HFFc6 (cell line): ENCODE measurements around the gene FTCDNL1. TPM values are rescaled to one million over a fixed set of nuclear protein-coding genes. Genes with fewer than 3 reads are reported as not detected.

Experiments
- DNase-seq: peaks from one replicate; pipeline ENCODE4 v3.0.0-alpha.2; 2018
- H3K27ac Mint-ChIP-seq: 2 replicates; pipeline ENCODE4 v1.8.0; 2020; ENCODE audit warnings: mild to moderate bottlenecking, mixed read lengths
- H3K27me3 Mint-ChIP-seq: 2 replicates; pipeline ENCODE4 v1.8.0; 2021; ENCODE audit warnings: mild to moderate bottlenecking, moderate library complexity, mixed read lengths; ENCODE audit not compliant: insufficient read depth
- H3K36me3 Mint-ChIP-seq: 2 replicates; pipeline ENCODE4 v1.8.0; 2021; ENCODE audit warnings: low read depth, mixed read lengths
- H3K4me1 Mint-ChIP-seq: 2 replicates; pipeline ENCODE4 v1.8.0; 2020; ENCODE audit warnings: low read depth, mixed read lengths
- H3K4me3 Mint-ChIP-seq: 2 replicates; pipeline ENCODE4 v1.8.0; 2020; ENCODE audit warnings: mild to moderate bottlenecking, moderate library complexity, mixed read lengths
- H3K9me3 Mint-ChIP-seq: 2 replicates; pipeline ENCODE4 v1.8.0; 2020; ENCODE audit warnings: mild to moderate bottlenecking, mixed read lengths
- CTCF ChIP-seq: fragments of 200-600 bp; sonication (generic); IDR thresholded peaks from 2 replicates; pipeline ENCODE4 v1.5.0; 2021; ENCODE audit warnings: antibody characterized with exemption, mild to moderate bottlenecking
- total RNA-seq, 6 experiments: library from RNA; stranded (reverse); fragmentation: NEBNext Ultra II Directional; extraction: Animal tissue kit (Norgen Biotek cat#: 25700); gene quantifications; 2 replicates in 1 of 6; 3 replicates in 5 of 6; pipeline ENCODE4 v1.2.3, GENCODE V29; 2021

The FTCDNL1 gene
- total RNA-seq, 6 experiments from 2014 or later: 0.43 to 0.80 (median 0.64) TPM

GRCh38 chr2:199806179-199806578 is 44.8 kb downstream of the FTCDNL1 start:
- no peaks in the 10 kb centered on the region for H3K36me3 Mint-ChIP-seq
- DNase-seq: no peak
- H3K4me3 Mint-ChIP-seq: no peak overlapping the region
- TF ChIP-seq CTCF: no peak
- H3K9me3 Mint-ChIP-seq: peaks cover 3% of the 10 kb centered on the region; the same call in 1 of the 2 replicates
- no peaks in the 10 kb centered on the region for H3K4me1 Mint-ChIP-seq
- H3K27ac Mint-ChIP-seq: no peak overlapping the region
- H3K27me3 Mint-ChIP-seq: peaks cover 2% of the 10 kb centered on the region

GRCh38 chr2:199804831-199805230 is 46.2 kb downstream of the FTCDNL1 start:
- no peaks in the 10 kb centered on the region for H3K4me1 Mint-ChIP-seq
- peaks cover 5% of the 10 kb centered on the region for H3K27me3 Mint-ChIP-seq
- H3K4me3 Mint-ChIP-seq: no peak overlapping the region
- no peak overlapping the region for H3K27ac Mint-ChIP-seq
- H3K9me3 Mint-ChIP-seq: peaks cover 3% of the 10 kb centered on the region; the same call in 1 of the 2 replicates
- no peak for DNase-seq
- H3K36me3 Mint-ChIP-seq: no peaks in the 10 kb centered on the region
- no peak for TF ChIP-seq CTCF

GRCh38 chr2:199798831-199799580 is 52.0 kb downstream of the FTCDNL1 start:
- no peak for TF ChIP-seq CTCF
- no peaks in the 10 kb centered on the region for H3K36me3 Mint-ChIP-seq
- no peak overlapping the region for H3K27ac Mint-ChIP-seq

GRCh38 chr2:199797431-199798403 is 53.3 kb downstream of the FTCDNL1 start:
- Mint-ChIP-seq H3K27ac (no peak overlapping the region), H3K9me3 (peaks cover 3% of the 10 kb centered on the region; the same call in 1 of the 2 replicates), H3K4me1 (no peaks in the 10 kb centered on the region), H3K4me3 (no peak overlapping the region), H3K27me3 (peaks cover 7% of the 10 kb centered on the region), H3K36me3 (no peaks in the 10 kb centered on the region)
- no peak for DNase-seq
- TF ChIP-seq CTCF: no peak

More at GRCh38 chr2:199798831-199799580, 52.0 kb downstream of the FTCDNL1 start:
- DNase-seq: no peak
- H3K27me3 Mint-ChIP-seq: peaks cover 7% of the 10 kb centered on the region
- H3K4me3 Mint-ChIP-seq: no peak overlapping the region
- H3K4me1 Mint-ChIP-seq: no peaks in the 10 kb centered on the region
- H3K9me3 Mint-ChIP-seq: peaks cover 3% of the 10 kb centered on the region; the same call in 1 of the 2 replicates

GRCh38 chr2:199792381-199792780 is 58.6 kb downstream of the FTCDNL1 start:
- no peaks in the 10 kb centered on the region for H3K9me3 Mint-ChIP-seq
- TF ChIP-seq CTCF: no peak
- no peak overlapping the region for H3K4me3 Mint-ChIP-seq
- H3K27ac Mint-ChIP-seq: no peak overlapping the region
- H3K27me3 Mint-ChIP-seq: no peaks in the 10 kb centered on the region
- H3K4me1 Mint-ChIP-seq: no peaks in the 10 kb centered on the region
- no peaks in the 10 kb centered on the region for H3K36me3 Mint-ChIP-seq
- DNase-seq: no peak
